Measurements from ENCODE around the gene PLVAP.

Gene PLVAP

GRCh38 chr19:17319473-17320238 lies 57.5 kb downstream of the PLVAP start:
- no peak for DNase-seq

- no peak for DNase-seq
Measured at GRCh38 chr19:17318966-17319365, 58.2 kb downstream of the PLVAP start.

- no peak for DNase-seq
Measured at GRCh38 chr19:17314007-17314593, 63.0 kb downstream of the PLVAP start.

- no peak for DNase-seq
Measured at GRCh38 chr19:17312189-17313113, 64.7 kb downstream of the PLVAP start.

GRCh38 chr19:17311455-17312188 lies 65.5 kb downstream of the PLVAP start:
- no peak for DNase-seq

- peak; percentile 33 to 39 for DNase-seq
Measured at GRCh38 chr19:17309965-17310461, 67.1 kb downstream of the PLVAP start.

- peak; percentile 98 to 99 for DNase-seq
Measured at GRCh38 chr19:17309198-17309964, 67.8 kb downstream of the PLVAP start, which contains the start of gene DDA1. Gene DDA1 (plus strand): TSS chr19:17309563. CDS start chr19:17309655, 92 bp downstream.

GRCh38 chr19:17307876-17308377 lies 69.2 kb downstream of the PLVAP start:
- no peak for DNase-seq

GRCh38 chr19:17306285-17306714 lies 70.8 kb downstream of the PLVAP start:
- DNase-seq, result no peak

GRCh38 chr19:17305517-17306284 lies 71.4 kb downstream of the PLVAP start, which contains the start of gene MRPL34:
Gene MRPL34 (plus strand): TSS chr19:17305872. CDS start chr19:17305893, 21 bp downstream.
- DNase-seq, result peak; percentile 93 to 96

GRCh38 chr19:17305216-17305516 lies 72.0 kb downstream of the PLVAP start:
- no peak for DNase-seq

- DNase-seq, result no peak
Measured at GRCh38 chr19:17304386-17305215, 72.5 kb downstream of the PLVAP start.

GRCh38 chr19:17303940-17304267 lies 73.2 kb downstream of the PLVAP start:
- no peak for DNase-seq

- DNase-seq, result peak; percentile 94 to 96
Measured at GRCh38 chr19:17303167-17303939, 73.8 kb downstream of the PLVAP start, which contains the start of gene ABHD8. Gene ABHD8 (minus strand): TSS chr19:17303425. CDS start chr19:17301616, 1,809 bp downstream.

- peak in 1 of 2 donors; percentile 41 for DNase-seq
Measured at GRCh38 chr19:17302391-17303166, 74.6 kb downstream of the PLVAP start.
